ENCODE data around the gene YJU2.
"Not testable (repeated sequence)": the region's sequence is repeated elsewhere in the genome, so short reads cannot be mapped to it uniquely, and the experiment has no call there.

- not testable (repeated sequence) for TF ChIP-seq CTCF, EZH2phosphoT487, EZH2 (IDR thresholded peaks at IDR 0.05)
Measured at GRCh38 chr19:4231521-4231920, 15.4 kb upstream of the YJU2 start.

All from neural progenitor cell (in vitro differentiated cells).